Vagina (tissue), 2 donors: ENCODE data around the gene ANKIB1. TPM values are rescaled to one million over a fixed set of nuclear protein-coding genes. Genes with fewer than 3 reads are reported as not detected.

Experiments
- DNase-seq, 2 donors: peaks; one replicate each; pipeline ENCODE4 v3.0.0-alpha.2; 2017; ENCODE audit errors: extremely low spot score in 2 of 2
- H3K27ac ChIP-seq: fragments of 200-600 bp; sonication (generic); one replicate; pipeline ENCODE4 v1.5.1; 2019
- H3K27me3 ChIP-seq: fragments of 200-600 bp; sonication (generic); one replicate; pipeline ENCODE4 v1.5.1; 2019
- H3K36me3 ChIP-seq, 2 donors: fragments of 200-600 bp; sonication (generic); one replicate each; pipeline ENCODE4 v1.5.1; 2017 to 2019
- H3K4me1 ChIP-seq: fragments of 200-600 bp; sonication (generic); one replicate; pipeline ENCODE4 v1.5.1; 2019
- H3K4me3 ChIP-seq, 2 donors: fragments of 200-600 bp; sonication (generic); 1 replicate in 1 of 2; 2 replicates in 1 of 2; pipeline ENCODE4 v1.5.1; 2016 to 2019
- H3K9me3 ChIP-seq: fragments of 200-600 bp; sonication (generic); one replicate; pipeline ENCODE4 v1.5.1; 2019
- POLR2A ChIP-seq, 2 donors: fragments of 450-650 bp; IDR thresholded peaks; one replicate each; pipeline ENCODE4 v1.6.1; 2017; ENCODE audit warnings: antibody characterized with exemption in 2 of 2, mild to moderate bottlenecking in 2 of 2, moderate library complexity in 2 of 2
- POLR2AphosphoS5 ChIP-seq, 2 donors: sonication (generic); formaldehyde crosslinking; IDR thresholded peaks; one replicate each; pipeline ENCODE4 v1.9.0; 2017; ENCODE audit warnings: antibody characterized with exemption in 2 of 2, mild to moderate bottlenecking in 2 of 2, low read depth in 1 of 2; ENCODE audit not compliant: insufficient read depth in 1 of 2
- intact Hi-C: fragments of 100-400 bp; cut with DNase I; formaldehyde crosslinking; loops from one replicate; pipeline ENCODE4 v1.15.1; 2023
- total RNA-seq: library from RNA; depleted of rRNA; stranded (reverse); fragments of >200 nt; gene quantifications from one replicate; pipeline ENCODE4 v1.2.3, GENCODE V29; 2016
- TF ChIP-seq, protein P1 (sequence below), 3 experiments: fragments of 450-650 bp in 2 of 3; fragments of 200-600 bp in 1 of 3; sonication (generic) in 1 of 3; IDR thresholded peaks; one replicate each; pipeline ENCODE4 v1.5.1; 2017 to 2019; ENCODE audit warnings: antibody characterized with exemption in 3 of 3, mild to moderate bottlenecking in 2 of 3, moderate library complexity in 2 of 3

Gene ANKIB1
- total RNA-seq, 1 donor from 2014 or later = 27.7 TPM

- H3K4me1 ChIP-seq = no peaks in the 10 kb centered on the region
- DNase-seq = no peak
- no peaks in the 10 kb centered on the region for H3K9me3 ChIP-seq
- TF ChIP-seq POLR2AphosphoS5 (IDR thresholded peaks at IDR 0.05; ENCODE audit: insufficient read depth in 1 of 2, low read depth in 1 of 2) = no peak
- H3K4me3 ChIP-seq = no peak overlapping the region
- H3K27me3 ChIP-seq = no peaks in the 10 kb centered on the region
- H3K36me3 ChIP-seq = peaks cover 0 to 19% of the 10 kb centered on the region in 2 donors
- no peak overlapping the region for H3K27ac ChIP-seq
- intact Hi-C loops = no loop called here
Measured at GRCh38 chr7:92359801-92360200, 114.0 kb downstream of the ANKIB1 start.

DNA sequence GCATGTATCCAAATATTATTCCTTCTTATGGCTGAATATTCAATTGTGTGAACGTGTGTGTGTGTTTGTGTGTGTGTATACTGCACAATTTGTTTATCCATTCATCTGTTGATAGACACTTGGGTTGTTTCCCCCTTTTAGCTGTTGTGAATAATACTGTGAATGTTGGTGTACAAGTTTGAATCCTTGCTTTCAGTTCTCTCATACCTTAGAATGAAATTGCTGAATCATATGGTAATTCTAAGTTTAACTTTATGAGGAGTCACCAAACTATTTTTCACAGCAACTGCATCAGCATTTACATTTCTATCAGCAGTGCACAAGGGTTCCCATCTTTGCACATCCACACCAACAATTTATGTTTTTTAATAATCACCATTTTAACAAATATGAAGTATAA is 114.6 kb downstream of the ANKIB1 start:
- H3K27ac ChIP-seq = no peak overlapping the region
- H3K4me3 ChIP-seq = no peak overlapping the region
- no peaks in the 10 kb centered on the region for H3K9me3 ChIP-seq
- no peaks in the 10 kb centered on the region for H3K4me1 ChIP-seq
- H3K36me3 ChIP-seq = peaks cover 0 to 19% of the 10 kb centered on the region in 2 donors
- DNase-seq = no peak
- TF ChIP-seq POLR2AphosphoS5 (IDR thresholded peaks at IDR 0.05; ENCODE audit: insufficient read depth in 1 of 2, low read depth in 1 of 2) (no peak), POLR2A (IDR thresholded peaks at IDR 0.05) (no peak)
- H3K27me3 ChIP-seq = no peaks in the 10 kb centered on the region
- intact Hi-C loops = no loop called here

DNA sequence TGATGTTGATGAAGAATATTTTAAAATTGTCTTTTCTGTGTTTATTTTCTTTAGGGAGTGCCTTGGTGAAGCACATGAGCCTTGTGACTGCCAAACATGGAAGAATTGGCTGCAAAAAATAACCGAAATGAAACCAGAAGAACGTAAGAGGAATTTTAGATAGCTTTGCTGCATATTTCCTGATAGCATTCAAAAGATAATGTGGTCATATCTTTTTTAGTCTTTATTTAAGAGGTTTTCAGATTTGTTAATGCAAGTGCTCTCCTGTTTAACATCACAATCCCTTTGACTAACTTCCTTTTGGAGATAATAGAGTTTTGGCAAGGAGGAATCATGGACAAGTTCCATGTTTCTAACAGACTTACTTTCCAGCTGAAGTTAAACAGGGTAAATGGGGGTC is 116.4 kb downstream of the ANKIB1 start:
- DNase-seq = no peak
- no peaks in the 10 kb centered on the region for H3K27me3 ChIP-seq

GRCh38 chr7:92366730-92367129 is 121.0 kb downstream of the ANKIB1 start:
- TF ChIP-seq POLR2AphosphoS5 (IDR thresholded peaks at IDR 0.05; ENCODE audit: insufficient read depth in 1 of 2, low read depth in 1 of 2) = no peak
- no peak for TF ChIP-seq POLR2A (IDR thresholded peaks at IDR 0.05)
- TF ChIP-seq, protein P1, sequence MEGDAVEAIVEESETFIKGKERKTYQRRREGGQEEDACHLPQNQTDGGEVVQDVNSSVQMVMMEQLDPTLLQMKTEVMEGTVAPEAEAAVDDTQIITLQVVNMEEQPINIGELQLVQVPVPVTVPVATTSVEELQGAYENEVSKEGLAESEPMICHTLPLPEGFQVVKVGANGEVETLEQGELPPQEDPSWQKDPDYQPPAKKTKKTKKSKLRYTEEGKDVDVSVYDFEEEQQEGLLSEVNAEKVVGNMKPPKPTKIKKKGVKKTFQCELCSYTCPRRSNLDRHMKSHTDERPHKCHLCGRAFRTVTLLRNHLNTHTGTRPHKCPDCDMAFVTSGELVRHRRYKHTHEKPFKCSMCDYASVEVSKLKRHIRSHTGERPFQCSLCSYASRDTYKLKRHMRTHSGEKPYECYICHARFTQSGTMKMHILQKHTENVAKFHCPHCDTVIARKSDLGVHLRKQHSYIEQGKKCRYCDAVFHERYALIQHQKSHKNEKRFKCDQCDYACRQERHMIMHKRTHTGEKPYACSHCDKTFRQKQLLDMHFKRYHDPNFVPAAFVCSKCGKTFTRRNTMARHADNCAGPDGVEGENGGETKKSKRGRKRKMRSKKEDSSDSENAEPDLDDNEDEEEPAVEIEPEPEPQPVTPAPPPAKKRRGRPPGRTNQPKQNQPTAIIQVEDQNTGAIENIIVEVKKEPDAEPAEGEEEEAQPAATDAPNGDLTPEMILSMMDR (IDR thresholded peaks at IDR 0.05) = no peak
- Histone ChIP-seq H3K9me3 (no peaks in the 10 kb centered on the region), H3K27ac (no peak overlapping the region), H3K36me3 (peaks cover 0 to 15% of the 10 kb centered on the region in 2 donors), H3K4me1 (no peaks in the 10 kb centered on the region), H3K27me3 (no peaks in the 10 kb centered on the region), H3K4me3 (no peak overlapping the region)
- no peak for DNase-seq
- intact Hi-C loops = no loop called here

More for the DNA sequence above, 116.4 kb downstream of the ANKIB1 start:
- TF ChIP-seq POLR2A (IDR thresholded peaks at IDR 0.05) (no peak), POLR2AphosphoS5 (IDR thresholded peaks at IDR 0.05; ENCODE audit: insufficient read depth in 1 of 2, low read depth in 1 of 2) (no peak)
- TF ChIP-seq, protein P1 (IDR thresholded peaks at IDR 0.05) = no peak
- H3K27ac ChIP-seq = no peak overlapping the region
- no peaks in the 10 kb centered on the region for H3K4me1 ChIP-seq
- H3K9me3 ChIP-seq = no peaks in the 10 kb centered on the region
- peaks cover 0 to 19% of the 10 kb centered on the region in 2 donors for H3K36me3 ChIP-seq
- intact Hi-C loops = no loop called here
- no peak overlapping the region for H3K4me3 ChIP-seq

- no peak for DNase-seq
- TF ChIP-seq, protein P1 (IDR thresholded peaks at IDR 0.05) = no peak
- no peak for TF ChIP-seq POLR2AphosphoS5 (IDR thresholded peaks at IDR 0.05; ENCODE audit: insufficient read depth in 1 of 2, low read depth in 1 of 2)
- TF ChIP-seq POLR2A (IDR thresholded peaks at IDR 0.05) = no peak
- intact Hi-C loops = no loop called here
Measured at GRCh38 chr7:92368741-92369140, 123.0 kb downstream of the ANKIB1 start.

GRCh38 chr7:92375013-92375412 is 129.2 kb downstream of the ANKIB1 start:
- H3K4me3 ChIP-seq = no peak overlapping the region
- intact Hi-C loops = no loop called here
- TF ChIP-seq, protein P1 (IDR thresholded peaks at IDR 0.05) = no peak
- TF ChIP-seq POLR2A (IDR thresholded peaks at IDR 0.05) (no peak), POLR2AphosphoS5 (IDR thresholded peaks at IDR 0.05; ENCODE audit: insufficient read depth in 1 of 2, low read depth in 1 of 2) (no peak)
- peaks cover 0 to 18% of the 10 kb centered on the region in 2 donors for H3K36me3 ChIP-seq
- no peaks in the 10 kb centered on the region for H3K4me1 ChIP-seq
- H3K9me3 ChIP-seq = no peaks in the 10 kb centered on the region
- no peak for DNase-seq
- no peak overlapping the region for H3K27ac ChIP-seq
- H3K27me3 ChIP-seq = no peaks in the 10 kb centered on the region

More at GRCh38 chr7:92368741-92369140, 123.0 kb downstream of the ANKIB1 start:
- no peak overlapping the region for H3K4me3 ChIP-seq
- no peaks in the 10 kb centered on the region for H3K9me3 ChIP-seq
- no peak overlapping the region for H3K27ac ChIP-seq
- no peaks in the 10 kb centered on the region for H3K4me1 ChIP-seq
- H3K27me3 ChIP-seq = no peaks in the 10 kb centered on the region
- peaks cover 0 to 12% of the 10 kb centered on the region in 2 donors for H3K36me3 ChIP-seq
